Endothelial cell of umbilical vein (primary cell): ENCODE measurements around the gene SKA3.

Source experiments
- EZH2 ChIP-seq: IDR thresholded peaks from 2 replicates; pipeline ENCODE4 v1.6.1; 2012; ENCODE audit warnings: borderline replicate concordance, low read depth, mild to moderate bottlenecking, moderate library complexity, low read length, inconsistent platforms; ENCODE audit not compliant: severe bottlenecking
- FOS ChIP-seq: IDR thresholded peaks from 2 replicates; pipeline ENCODE4 v1.6.1; 2011; ENCODE audit warnings: mild to moderate bottlenecking, low read length, moderate library complexity, borderline replicate concordance; ENCODE audit not compliant: insufficient read depth
- JUN ChIP-seq: IDR thresholded peaks from 2 replicates; pipeline ENCODE4 v1.6.1; 2011; ENCODE audit warnings: borderline replicate concordance, low read depth; ENCODE audit not compliant: insufficient read length, insufficient read depth
- MYC ChIP-seq: IDR thresholded peaks from one replicate; pipeline ENCODE4 v1.6.1; 2011; ENCODE audit warnings: mild to moderate bottlenecking, low read depth, low read length
- POLR2A ChIP-seq: IDR thresholded peaks from 2 replicates; pipeline ENCODE4 v1.6.1; 2012; ENCODE audit warnings: low read depth, mild to moderate bottlenecking, control low read depth, low read length
- POLR2AphosphoS5 ChIP-seq: IDR thresholded peaks from 2 replicates; pipeline ENCODE4 v1.6.1; 2012; ENCODE audit warnings: low read depth, mild to moderate bottlenecking, control low read depth, low read length, moderate library complexity; ENCODE audit not compliant: insufficient read depth
- TF ChIP-seq, protein P1 (sequence below), 2 donors: IDR thresholded peaks; 1 replicate in 1 of 2; 2 replicates in 1 of 2; pipeline ENCODE4 v1.5.1; 2011; ENCODE audit warnings: low read length in 2 of 2, mild to moderate bottlenecking in 2 of 2, moderate library complexity in 2 of 2, control low read depth in 1 of 2, inconsistent platforms in 1 of 2, low read depth in 1 of 2; ENCODE audit not compliant: insufficient read depth in 1 of 2; ENCODE audit errors: extremely low read depth in 1 of 2
- TF ChIP-seq, protein P2 (sequence below): IDR thresholded peaks from 2 replicates; pipeline ENCODE4 v1.6.1; 2011; ENCODE audit not compliant: insufficient read depth, insufficient read length

- TF ChIP-seq, protein P1, sequence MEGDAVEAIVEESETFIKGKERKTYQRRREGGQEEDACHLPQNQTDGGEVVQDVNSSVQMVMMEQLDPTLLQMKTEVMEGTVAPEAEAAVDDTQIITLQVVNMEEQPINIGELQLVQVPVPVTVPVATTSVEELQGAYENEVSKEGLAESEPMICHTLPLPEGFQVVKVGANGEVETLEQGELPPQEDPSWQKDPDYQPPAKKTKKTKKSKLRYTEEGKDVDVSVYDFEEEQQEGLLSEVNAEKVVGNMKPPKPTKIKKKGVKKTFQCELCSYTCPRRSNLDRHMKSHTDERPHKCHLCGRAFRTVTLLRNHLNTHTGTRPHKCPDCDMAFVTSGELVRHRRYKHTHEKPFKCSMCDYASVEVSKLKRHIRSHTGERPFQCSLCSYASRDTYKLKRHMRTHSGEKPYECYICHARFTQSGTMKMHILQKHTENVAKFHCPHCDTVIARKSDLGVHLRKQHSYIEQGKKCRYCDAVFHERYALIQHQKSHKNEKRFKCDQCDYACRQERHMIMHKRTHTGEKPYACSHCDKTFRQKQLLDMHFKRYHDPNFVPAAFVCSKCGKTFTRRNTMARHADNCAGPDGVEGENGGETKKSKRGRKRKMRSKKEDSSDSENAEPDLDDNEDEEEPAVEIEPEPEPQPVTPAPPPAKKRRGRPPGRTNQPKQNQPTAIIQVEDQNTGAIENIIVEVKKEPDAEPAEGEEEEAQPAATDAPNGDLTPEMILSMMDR (IDR thresholded peaks at IDR 0.05; ENCODE audit: extremely low read depth in 1 of 2, insufficient read depth in 1 of 2, low read depth in 1 of 2, low read length in 2 of 2) = no peak
- TF ChIP-seq POLR2A (no peak), POLR2AphosphoS5 (no peak), EZH2 (no peak), MYC (no peak), FOS (no peak), JUN (no peak)
- TF ChIP-seq, protein P2, sequence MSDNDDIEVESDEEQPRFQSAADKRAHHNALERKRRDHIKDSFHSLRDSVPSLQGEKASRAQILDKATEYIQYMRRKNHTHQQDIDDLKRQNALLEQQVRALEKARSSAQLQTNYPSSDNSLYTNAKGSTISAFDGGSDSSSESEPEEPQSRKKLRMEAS = no peak
Observed at GRCh38 chr13:21134475-21134874, 41.9 kb downstream of the SKA3 start.
